HG02970 (cell line): ENCODE measurements around the gene PTPRD.

Experiments used
- ATAC-seq: cut with Tn5 transposase; IDR thresholded peaks from one replicate; pipeline ENCODE4 v1.9.1; 2021; ENCODE audit warnings: mild to moderate bottlenecking, moderate library complexity, moderate number of reproducible peaks; ENCODE audit not compliant: unreplicated experiment, low FRiP score

The PTPRD gene

GRCh38 chr9:10274175-10274574 is 338.6 kb downstream of the PTPRD start:
- no peak for ATAC-seq

- no peak for ATAC-seq
Observed at GRCh38 chr9:10272830-10273229, 340.0 kb downstream of the PTPRD start.

- ATAC-seq, result peak; percentile 65
Observed at GRCh38 chr9:10268531-10269485, 344.0 kb downstream of the PTPRD start.

- ATAC-seq, result no peak
Observed at GRCh38 chr9:10265153-10265631, 347.6 kb downstream of the PTPRD start.

GRCh38 chr9:10260501-10260900 is 352.3 kb downstream of the PTPRD start:
- ATAC-seq, result no peak

- ATAC-seq, result no peak
Observed at GRCh38 chr9:10259668-10260067, 353.1 kb downstream of the PTPRD start.

- ATAC-seq, result no peak
Observed at GRCh38 chr9:10255758-10256157, 357.0 kb downstream of the PTPRD start.

- no peak for ATAC-seq
Observed at GRCh38 chr9:10254338-10254737, 358.5 kb downstream of the PTPRD start.

GRCh38 chr9:10253341-10253740 is 359.5 kb downstream of the PTPRD start:
- no peak for ATAC-seq

GRCh38 chr9:10252174-10252573 is 360.6 kb downstream of the PTPRD start:
- ATAC-seq, result no peak

- ATAC-seq, result no peak
Observed at GRCh38 chr9:10251490-10251889, 361.3 kb downstream of the PTPRD start.

GRCh38 chr9:10250219-10250618 is 362.6 kb downstream of the PTPRD start:
- ATAC-seq, result no peak

GRCh38 chr9:10248890-10249289 is 363.9 kb downstream of the PTPRD start:
- ATAC-seq, result no peak

GRCh38 chr9:10242255-10242654 is 370.5 kb downstream of the PTPRD start:
- no peak for ATAC-seq

- no peak for ATAC-seq
Observed at GRCh38 chr9:10238087-10238486, 374.7 kb downstream of the PTPRD start.

GRCh38 chr9:10237584-10237983 is 375.2 kb downstream of the PTPRD start:
- no peak for ATAC-seq

GRCh38 chr9:10236161-10236560 is 376.6 kb downstream of the PTPRD start:
- no peak for ATAC-seq

- no peak for ATAC-seq
Observed at GRCh38 chr9:10235376-10235775, 377.4 kb downstream of the PTPRD start.

GRCh38 chr9:10232352-10232930 is 380.4 kb downstream of the PTPRD start:
- ATAC-seq, result no peak

GRCh38 chr9:10230512-10230911 is 382.3 kb downstream of the PTPRD start:
- peak; percentile 83 for ATAC-seq

- no peak for ATAC-seq
Observed at GRCh38 chr9:10228082-10228481, 384.7 kb downstream of the PTPRD start.

GRCh38 chr9:10226996-10227395 is 385.8 kb downstream of the PTPRD start:
- no peak for ATAC-seq
